Neural cell (in vitro differentiated cells): ENCODE measurements around the gene POFUT1. TPM values are rescaled to one million over a fixed set of nuclear protein-coding genes. Genes with fewer than 3 reads are reported as not detected.

Experiments
- H2AFZ ChIP-seq: fragments of 200-600, 300-800 bp; sonication (generic), shearing (Covaris generic); 2 replicates; pipeline ENCODE4 v1.6.0; 2014; ENCODE audit warnings: low read depth, mild to moderate bottlenecking, antibody characterized with exemption, low read length, moderate library complexity
- H3F3A ChIP-seq: fragments of 200-600 bp; shearing (Covaris generic); 2 replicates; pipeline ENCODE4 v1.6.1; 2016; ENCODE audit warnings: mild to moderate bottlenecking, moderate library complexity, mixed read lengths, antibody characterized with exemption, low read length; ENCODE audit not compliant: insufficient read depth, poor library complexity, severe bottlenecking
- H3K27ac ChIP-seq: fragments of 200-600, 300-800 bp; sonication (generic), shearing (Covaris generic); 2 replicates; pipeline ENCODE4 v1.5.1; 2014; ENCODE audit warnings: mild to moderate bottlenecking, low read length, moderate library complexity
- H3K27me3 ChIP-seq: fragments of 300-800, 200-600 bp; sonication (generic), shearing (Covaris generic); 2 replicates; pipeline ENCODE4 v1.6.0; 2014; ENCODE audit warnings: mild to moderate bottlenecking, low read depth, low read length, moderate library complexity; ENCODE audit not compliant: insufficient read depth
- H3K36me3 ChIP-seq: fragments of 300-800, 200-600 bp; sonication (generic), shearing (Covaris generic); 2 replicates; pipeline ENCODE4 v1.5.1; 2014; ENCODE audit warnings: mild to moderate bottlenecking, antibody characterized with exemption, low read length, moderate library complexity; ENCODE audit not compliant: insufficient read depth
- H3K4me2 ChIP-seq: fragments of 300-800, 200-600 bp; sonication (generic), shearing (Covaris generic); 2 replicates; pipeline ENCODE4 v1.6.0; 2014; ENCODE audit warnings: mild to moderate bottlenecking, low read length
- H3K4me3 ChIP-seq: fragments of 300-800, 200-600 bp; sonication (generic), shearing (Covaris generic); 2 replicates; pipeline ENCODE4 v1.5.1; 2014; ENCODE audit warnings: mild to moderate bottlenecking, low read length, moderate library complexity
- H3K79me2 ChIP-seq: fragments of 200-600 bp; shearing (Covaris generic); replicated peaks from 2 replicates; pipeline ENCODE4 v1.6.0; 2014; ENCODE audit warnings: mild to moderate bottlenecking, low read length, moderate library complexity; ENCODE audit not compliant: insufficient read depth
- H3K9ac ChIP-seq: fragments of 300-800, 200-600 bp; sonication (generic), shearing (Covaris generic); 2 replicates; pipeline ENCODE4 v1.6.1; 2016; ENCODE audit warnings: mild to moderate bottlenecking, low read length, mixed read lengths
- H3K9me2 ChIP-seq: fragments of 200-600 bp; shearing (Covaris generic); 2 replicates; pipeline ENCODE4 v1.6.1; 2016; ENCODE audit warnings: mild to moderate bottlenecking, low read length, mixed read lengths; ENCODE audit not compliant: insufficient read depth
- H3K9me3 ChIP-seq: fragments of 200-600, 300-800 bp; sonication (generic), shearing (Covaris generic); 2 replicates; pipeline ENCODE4 v1.6.1; 2016; ENCODE audit warnings: mild to moderate bottlenecking, mixed run types, low read length, moderate library complexity, mixed read lengths
- H4K20me1 ChIP-seq: fragments of 200-600 bp; shearing (Covaris generic); 2 replicates; pipeline ENCODE4 v1.6.1; 2016; ENCODE audit warnings: mild to moderate bottlenecking, mixed run types; ENCODE audit not compliant: insufficient read depth
- EP300 ChIP-seq: fragments of 450-650 bp; conservative IDR thresholded peaks from 2 replicates; pipeline ENCODE4 v1.6.1; 2014; ENCODE audit warnings: antibody characterized with exemption, mild to moderate bottlenecking, moderate library complexity; ENCODE audit not compliant: poor library complexity, severe bottlenecking
- EZH2 ChIP-seq: fragments of 200-600, 300-800 bp; shearing (Covaris generic), sonication (generic); IDR thresholded peaks from 2 replicates; pipeline ENCODE4 v1.6.1; 2014; ENCODE audit warnings: antibody characterized with exemption, low read length, borderline replicate concordance, mild to moderate bottlenecking; ENCODE audit not compliant: insufficient read depth, poor library complexity, severe bottlenecking
- MXI1 ChIP-seq: fragments of 450-650 bp; conservative IDR thresholded peaks from 2 replicates; pipeline ENCODE4 v1.6.1; 2014; ENCODE audit warnings: antibody characterized with exemption, mild to moderate bottlenecking; ENCODE audit not compliant: poor library complexity, severe bottlenecking
- POLR2AphosphoS5 ChIP-seq: IDR thresholded peaks from 2 replicates; pipeline ENCODE4 v1.6.1; 2012
- RAD21 ChIP-seq: fragments of 450-650 bp; conservative IDR thresholded peaks from 2 replicates; pipeline ENCODE4 v1.6.1; 2014; ENCODE audit warnings: antibody characterized with exemption, mild to moderate bottlenecking, moderate library complexity
- REST ChIP-seq: IDR thresholded peaks from 2 replicates; pipeline ENCODE4 v1.6.1; 2012; ENCODE audit warnings: borderline replicate concordance
- SMC3 ChIP-seq: fragments of 450-650 bp; conservative IDR thresholded peaks from 2 replicates; pipeline ENCODE4 v1.6.1; 2014; ENCODE audit warnings: antibody characterized with exemption, mild to moderate bottlenecking, moderate library complexity; ENCODE audit not compliant: poor library complexity
- TAF1 ChIP-seq: IDR thresholded peaks from 2 replicates; pipeline ENCODE4 v1.6.1; 2012; ENCODE audit warnings: low read depth
- polyA plus RNA-seq: library from polyadenylated mRNA; depleted of rRNA; stranded (reverse); fragments of >200 nt; gene quantifications from 2 replicates; pipeline ENCODE4 v1.2.3, GENCODE V29; 2014
- TF ChIP-seq, protein P1 (sequence below): fragments of 450-650 bp; IDR thresholded peaks from 2 replicates; pipeline ENCODE4 v1.5.1; 2014; ENCODE audit warnings: antibody characterized with exemption, mild to moderate bottlenecking, moderate library complexity; ENCODE audit not compliant: poor library complexity, severe bottlenecking

Gene POFUT1
- polyA plus RNA-seq, 1 donor from 2014 or later = 14.0 TPM

DNA sequence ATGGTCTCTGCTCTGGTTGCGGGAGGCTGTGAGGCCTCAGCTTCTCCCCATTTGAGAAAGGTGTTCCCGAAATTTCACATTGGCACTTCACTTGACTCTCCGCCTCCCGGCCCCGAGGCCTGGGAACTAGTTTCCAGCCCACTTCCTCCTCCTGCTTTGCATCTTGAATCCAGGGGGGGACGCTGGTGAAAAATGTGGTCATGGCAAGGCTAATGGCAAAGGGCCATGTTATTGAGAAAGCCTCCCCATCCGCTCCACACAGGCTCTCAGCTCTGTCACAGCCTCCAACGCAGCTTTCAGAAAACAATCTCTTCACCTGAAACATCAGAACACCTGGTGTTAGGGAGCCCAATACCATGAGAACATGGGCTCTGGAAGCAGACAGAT lies 5.7 kb upstream of the POFUT1 start:
- H3K27ac ChIP-seq = no peak overlapping the region
- no peaks in the 10 kb centered on the region for H3K9me2 ChIP-seq
- H3K9me3 ChIP-seq = no peaks in the 10 kb centered on the region
- TF ChIP-seq, protein P1, sequence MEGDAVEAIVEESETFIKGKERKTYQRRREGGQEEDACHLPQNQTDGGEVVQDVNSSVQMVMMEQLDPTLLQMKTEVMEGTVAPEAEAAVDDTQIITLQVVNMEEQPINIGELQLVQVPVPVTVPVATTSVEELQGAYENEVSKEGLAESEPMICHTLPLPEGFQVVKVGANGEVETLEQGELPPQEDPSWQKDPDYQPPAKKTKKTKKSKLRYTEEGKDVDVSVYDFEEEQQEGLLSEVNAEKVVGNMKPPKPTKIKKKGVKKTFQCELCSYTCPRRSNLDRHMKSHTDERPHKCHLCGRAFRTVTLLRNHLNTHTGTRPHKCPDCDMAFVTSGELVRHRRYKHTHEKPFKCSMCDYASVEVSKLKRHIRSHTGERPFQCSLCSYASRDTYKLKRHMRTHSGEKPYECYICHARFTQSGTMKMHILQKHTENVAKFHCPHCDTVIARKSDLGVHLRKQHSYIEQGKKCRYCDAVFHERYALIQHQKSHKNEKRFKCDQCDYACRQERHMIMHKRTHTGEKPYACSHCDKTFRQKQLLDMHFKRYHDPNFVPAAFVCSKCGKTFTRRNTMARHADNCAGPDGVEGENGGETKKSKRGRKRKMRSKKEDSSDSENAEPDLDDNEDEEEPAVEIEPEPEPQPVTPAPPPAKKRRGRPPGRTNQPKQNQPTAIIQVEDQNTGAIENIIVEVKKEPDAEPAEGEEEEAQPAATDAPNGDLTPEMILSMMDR = no peak
- TF ChIP-seq MXI1 = no peak
- H3K9ac ChIP-seq = no peak overlapping the region
- peaks cover 17% of the 10 kb centered on the region for H3K36me3 ChIP-seq
- H3K27me3 ChIP-seq = no peaks in the 10 kb centered on the region
- no peak overlapping the region for H2AFZ ChIP-seq
- peaks cover 5% of the 10 kb centered on the region for H4K20me1 ChIP-seq
- no peaks in the 10 kb centered on the region for H3F3A ChIP-seq
- H3K4me3 ChIP-seq = no peak overlapping the region
- no peak overlapping the region for H3K4me2 ChIP-seq
- H3K79me2 ChIP-seq = peaks cover 90% of the 10 kb centered on the region

- H3K9me2 ChIP-seq = no peaks in the 10 kb centered on the region
- no peaks in the 10 kb centered on the region for H3F3A ChIP-seq
- H4K20me1 ChIP-seq = peaks cover 5% of the 10 kb centered on the region
- peaks cover 92% of the 10 kb centered on the region for H3K79me2 ChIP-seq
- H3K9me3 ChIP-seq = no peaks in the 10 kb centered on the region
- H3K4me3 ChIP-seq = peak overlapping the region; percentile 77
- no peak overlapping the region for H3K9ac ChIP-seq
- no peaks in the 10 kb centered on the region for H3K27me3 ChIP-seq
- TF ChIP-seq REST (no peak), POLR2AphosphoS5 (no peak), RAD21 (no peak), MXI1 (no peak), EP300 (no peak), EZH2 (no peak), TAF1 (no peak), SMC3 (no peak)
- TF ChIP-seq, protein P1 = no peak
- no peak overlapping the region for H2AFZ ChIP-seq
- H3K27ac ChIP-seq = no peak overlapping the region
- no peak overlapping the region for H3K4me2 ChIP-seq
- peaks cover 8% of the 10 kb centered on the region for H3K36me3 ChIP-seq
Measured at GRCh38 chr20:32203356-32204204, 4.1 kb upstream of the POFUT1 start.
